Central memory CD8-positive, alpha-beta T cell (primary cell): ENCODE data around the gene SCUBE1.

ENCODE experiments used
- ATAC-seq: fragments of 150-1000 bp; cut with Tn5 transposase; replicated peaks from 2 replicates; pipeline ENCODE4 v1.10.0; 2022; ENCODE audit warnings: mild to moderate bottlenecking, moderate FRiP score, moderate number of reproducible peaks; ENCODE audit not compliant: poor library complexity, severe bottlenecking; ENCODE audit errors: extremely low read depth
- DNase-seq, 2 donors: peaks; one replicate each; pipeline ENCODE4 v3.0.0; 2021; ENCODE audit warnings: low spot score in 2 of 2
- H3K27ac Mint-ChIP-seq: one replicate; pipeline ENCODE4 v1.8.0; 2022; ENCODE audit warnings: low read depth, mild to moderate bottlenecking, moderate library complexity, mixed read lengths
- H3K27me3 Mint-ChIP-seq: one replicate; pipeline ENCODE4 v1.8.0; 2022; ENCODE audit warnings: mixed read lengths
- H3K36me3 Mint-ChIP-seq: one replicate; pipeline ENCODE4 v1.8.0; 2022; ENCODE audit warnings: mild to moderate bottlenecking, moderate library complexity, mixed read lengths; ENCODE audit not compliant: insufficient read depth
- H3K4me1 Mint-ChIP-seq: one replicate; pipeline ENCODE4 v1.8.0; 2022; ENCODE audit warnings: mixed read lengths
- H3K4me3 Mint-ChIP-seq: one replicate; pipeline ENCODE4 v1.8.0; 2022; ENCODE audit warnings: mild to moderate bottlenecking, moderate library complexity, mixed read lengths
- H3K9me3 Mint-ChIP-seq: one replicate; pipeline ENCODE4 v1.8.0; 2022; ENCODE audit warnings: mixed read lengths

SCUBE1 gene

DNA sequence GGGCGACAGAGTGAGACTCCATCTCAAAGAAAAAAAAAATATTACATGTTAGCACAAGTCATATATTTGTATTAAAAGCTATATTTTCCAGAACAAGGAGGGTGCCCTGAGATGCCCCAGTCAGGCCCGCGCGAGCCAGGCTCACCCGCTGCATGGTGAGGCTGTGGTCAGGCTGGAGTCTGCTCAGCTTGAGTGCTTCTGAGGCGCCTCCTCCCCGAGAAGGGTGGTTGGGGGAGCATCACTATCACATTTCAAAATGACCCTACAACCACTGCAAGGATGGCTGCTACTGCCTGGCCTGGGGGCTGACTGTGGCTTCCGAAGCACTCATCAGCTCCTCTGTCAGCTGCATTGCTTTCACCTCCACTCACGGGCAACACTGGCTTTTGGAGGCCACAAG, 77.1 kb downstream of the SCUBE1 start:
- H3K27ac Mint-ChIP-seq, result no peak overlapping the region
- H3K36me3 Mint-ChIP-seq, result peaks cover 7% of the 10 kb centered on the region
- H3K4me1 Mint-ChIP-seq, result peaks cover 32% of the 10 kb centered on the region
- no peaks in the 10 kb centered on the region for H3K27me3 Mint-ChIP-seq
- H3K4me3 Mint-ChIP-seq, result no peak overlapping the region
- no peak for ATAC-seq
- no peaks in the 10 kb centered on the region for H3K9me3 Mint-ChIP-seq
- no peak for DNase-seq

DNA sequence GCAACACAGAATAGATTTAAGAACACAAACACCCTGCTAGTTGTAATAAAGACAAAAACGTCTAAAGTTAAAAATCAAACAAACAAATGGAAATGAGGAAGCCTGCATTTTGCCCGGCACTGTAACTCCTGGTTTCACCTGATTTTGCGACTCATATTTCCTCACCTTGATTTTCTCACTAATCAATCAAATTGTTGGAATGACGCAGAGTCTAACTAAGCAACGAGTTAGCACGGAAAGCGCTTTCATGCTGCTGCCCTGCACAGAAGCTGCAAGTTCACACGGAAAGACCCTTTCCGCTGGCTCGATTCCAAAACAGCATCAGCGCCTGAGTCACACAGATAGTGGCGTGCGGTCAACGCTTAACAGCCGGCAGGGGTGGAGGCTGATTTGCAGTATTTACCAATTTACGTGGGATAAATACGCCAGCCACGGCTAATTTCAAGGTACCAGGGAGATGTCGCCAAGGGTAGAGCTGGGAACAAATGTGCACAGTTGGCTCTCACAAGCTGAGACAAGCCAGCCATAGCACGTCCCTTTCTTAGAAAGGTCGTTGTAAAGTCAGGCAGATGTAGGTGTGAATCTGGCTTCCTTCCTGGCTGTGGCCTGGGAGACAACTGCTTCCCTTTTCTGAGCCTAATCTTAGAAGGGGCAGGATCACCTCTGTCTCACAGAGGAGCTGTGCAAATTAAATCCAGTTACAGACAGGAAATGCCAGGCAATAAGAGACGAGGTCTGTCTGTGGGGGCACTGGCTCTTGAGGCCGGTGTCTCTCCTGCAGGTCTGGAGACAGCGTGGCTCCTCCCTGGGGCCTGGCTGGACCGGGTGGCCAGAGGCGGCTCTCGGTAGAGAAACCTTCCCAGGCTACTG, 79.3 kb downstream of the SCUBE1 start:
- Mint-ChIP-seq H3K36me3 (peaks cover 7% of the 10 kb centered on the region), H3K4me3 (peak overlapping the region; percentile 78), H3K4me1 (peaks cover 32% of the 10 kb centered on the region), H3K27me3 (no peaks in the 10 kb centered on the region), H3K9me3 (no peaks in the 10 kb centered on the region), H3K27ac (peak overlapping the region; percentile 98)
- DNase-seq (peak; percentile 69 to 86), ATAC-seq (peak; percentile 85)

DNA sequence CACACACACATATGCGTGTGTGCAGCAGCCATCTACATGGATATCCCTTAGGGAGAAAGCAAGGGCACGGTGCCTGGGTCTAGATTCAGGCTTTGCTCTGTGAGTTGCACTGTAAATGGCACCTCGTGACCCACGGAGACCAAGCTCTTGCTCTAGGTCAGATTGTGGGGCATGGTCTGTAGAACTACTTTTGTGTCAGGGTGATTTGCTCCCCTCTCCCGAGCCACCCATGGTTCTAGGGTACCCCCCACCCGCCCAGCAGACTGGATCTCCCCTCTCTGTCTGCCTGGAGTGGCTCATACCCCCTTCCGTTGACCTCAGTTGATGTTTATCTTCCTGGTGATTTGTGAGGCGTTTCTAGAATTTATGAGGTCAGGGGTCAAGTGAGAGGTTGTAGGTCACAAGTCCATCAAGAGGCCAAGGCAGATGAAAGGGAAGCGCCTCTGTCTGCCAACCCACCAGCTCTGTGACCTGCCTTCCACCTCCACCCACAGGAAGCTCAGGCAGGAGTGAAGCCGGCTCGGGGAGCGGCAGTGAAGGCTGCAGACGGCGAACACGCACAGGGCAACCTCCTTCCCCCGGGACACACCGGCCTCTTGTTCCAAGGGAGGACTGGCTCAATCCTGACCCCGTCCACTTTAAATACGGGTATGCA, 80.1 kb downstream of the SCUBE1 start:
- peak overlapping the region; percentile 98 for H3K27ac Mint-ChIP-seq
- no peaks in the 10 kb centered on the region for H3K27me3 Mint-ChIP-seq
- peak; percentile 51 to 56 for DNase-seq
- H3K4me3 Mint-ChIP-seq, result peak overlapping the region; percentile 78
- peak; percentile 66 for ATAC-seq
- H3K36me3 Mint-ChIP-seq, result peaks cover 7% of the 10 kb centered on the region
- peaks cover 32% of the 10 kb centered on the region for H3K4me1 Mint-ChIP-seq
- no peaks in the 10 kb centered on the region for H3K9me3 Mint-ChIP-seq

DNA sequence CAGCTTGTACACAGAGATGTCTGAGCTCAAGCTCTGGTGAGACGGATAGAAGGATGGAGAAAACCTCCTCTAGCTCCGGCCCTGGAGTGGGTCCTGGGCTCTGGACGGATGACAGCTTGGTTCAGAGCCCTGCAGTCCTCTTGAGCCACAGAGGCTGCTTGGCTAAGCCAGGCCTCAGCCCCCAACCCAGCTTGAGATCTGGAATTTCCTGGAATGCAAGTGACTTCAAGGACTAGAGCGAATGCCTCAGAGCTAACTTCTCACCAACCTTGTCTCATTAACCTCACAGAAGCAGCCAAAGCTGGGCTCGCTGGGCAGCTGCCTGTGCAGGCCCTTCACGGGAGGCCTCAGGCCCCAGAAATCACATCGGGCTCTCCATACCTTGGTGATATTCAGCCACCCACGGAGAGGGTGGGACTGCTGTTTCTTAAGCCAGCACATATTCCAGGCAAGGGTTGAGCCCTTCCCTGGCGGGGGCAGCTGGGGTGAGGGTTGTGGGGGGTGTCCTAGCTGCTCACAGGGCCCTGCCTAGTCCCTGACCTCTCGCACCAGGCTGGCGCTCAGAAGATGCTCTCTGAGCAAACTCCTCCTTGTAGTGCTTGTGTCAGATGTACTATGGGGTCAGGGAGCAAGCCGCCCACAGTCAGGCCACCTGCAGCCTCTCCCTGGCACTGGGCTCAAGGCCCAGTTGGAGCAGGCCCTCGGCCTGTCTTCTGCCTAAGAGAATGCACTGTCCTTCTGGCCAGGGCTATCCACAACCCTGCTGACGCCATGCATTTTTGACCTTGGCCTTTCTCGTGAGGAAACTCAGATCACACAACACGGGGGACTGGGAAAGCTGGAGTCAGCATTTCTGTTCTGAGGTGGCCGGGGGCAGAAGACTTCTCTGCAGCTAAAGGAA, 82.6 kb downstream of the SCUBE1 start:
- Mint-ChIP-seq H3K27me3 (peaks cover 13% of the 10 kb centered on the region), H3K27ac (no peak overlapping the region), H3K9me3 (no peaks in the 10 kb centered on the region), H3K4me1 (peaks cover 47% of the 10 kb centered on the region), H3K4me3 (no peak overlapping the region), H3K36me3 (peaks cover 7% of the 10 kb centered on the region)
- ATAC-seq (no peak), DNase-seq (no peak)

DNA sequence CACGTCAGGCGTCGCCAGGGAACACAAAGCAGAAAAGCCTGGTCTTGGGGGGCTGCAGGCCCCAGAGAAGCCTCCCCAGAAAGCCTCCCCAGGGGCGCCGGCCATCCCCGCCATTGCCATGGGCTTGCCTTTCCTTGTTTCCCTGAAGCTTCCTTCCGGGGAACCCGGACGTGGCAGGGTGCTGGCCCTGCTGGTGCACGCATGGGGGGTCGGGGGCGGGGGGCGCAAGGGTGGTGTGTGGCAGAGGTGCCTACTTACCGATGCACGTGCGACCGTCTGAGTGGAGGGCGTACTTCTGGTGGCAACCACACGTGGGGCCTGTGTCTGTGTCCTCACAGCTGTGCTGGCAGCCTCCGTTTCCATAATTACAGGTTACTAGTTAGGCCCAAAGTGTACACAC, 85.2 kb downstream of the SCUBE1 start:
- Mint-ChIP-seq H3K4me3 (no peak overlapping the region), H3K4me1 (peaks cover 21% of the 10 kb centered on the region), H3K36me3 (no peaks in the 10 kb centered on the region), H3K27me3 (peaks cover 13% of the 10 kb centered on the region), H3K9me3 (no peaks in the 10 kb centered on the region), H3K27ac (no peak overlapping the region)
- DNase-seq, result no peak
- no peak for ATAC-seq

DNA sequence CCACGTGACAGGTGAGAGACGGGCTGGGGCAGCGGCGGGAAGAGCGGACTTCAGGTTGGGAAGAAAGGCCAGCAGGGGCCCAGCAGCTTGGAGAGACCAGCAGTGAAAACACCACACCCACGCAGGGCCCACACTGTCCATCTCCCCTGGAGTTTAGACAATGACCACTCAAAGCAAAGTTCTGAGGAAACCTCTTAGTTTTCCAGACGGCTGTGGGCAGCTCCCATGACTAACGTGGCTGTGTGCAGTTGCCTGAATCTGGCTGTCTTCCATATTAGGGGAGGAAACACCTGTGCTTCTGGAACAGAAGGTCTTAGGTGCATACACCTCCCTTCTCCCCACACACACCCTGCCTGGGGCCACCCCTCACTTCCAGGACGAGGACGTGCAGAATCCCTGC, 85.6 kb downstream of the SCUBE1 start:
- DNase-seq (no peak), ATAC-seq (no peak)
- Mint-ChIP-seq H3K36me3 (no peaks in the 10 kb centered on the region), H3K4me3 (no peak overlapping the region), H3K27ac (peak overlapping the region; percentile 4), H3K4me1 (peaks cover 17% of the 10 kb centered on the region), H3K9me3 (no peaks in the 10 kb centered on the region), H3K27me3 (peaks cover 13% of the 10 kb centered on the region)

DNA sequence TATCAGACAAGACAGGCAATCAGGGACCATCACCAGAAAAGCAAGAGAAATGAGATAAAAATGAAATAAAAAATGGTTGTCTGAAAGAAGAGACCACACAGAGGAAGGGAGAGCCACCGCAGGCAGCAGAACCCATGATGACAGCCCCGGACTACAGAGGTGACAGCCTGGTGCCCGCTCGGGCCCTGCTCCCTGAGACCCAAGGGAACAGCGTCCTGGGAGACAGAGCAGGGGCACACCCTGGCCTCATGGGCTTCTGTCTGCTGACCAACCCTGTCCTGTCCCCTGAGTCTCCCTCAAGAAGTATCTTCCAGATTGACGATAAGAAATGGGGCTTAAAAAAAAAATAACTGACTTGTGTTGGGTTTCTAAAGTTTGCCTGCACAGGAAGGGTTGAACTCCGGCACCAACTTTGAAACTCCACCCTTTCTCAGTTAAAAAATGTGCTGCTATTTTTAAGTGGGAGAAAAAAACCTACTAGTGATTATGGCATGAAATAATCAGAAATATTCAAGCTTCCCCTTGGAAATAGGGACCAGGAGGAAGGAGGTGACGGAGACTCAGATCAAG, 86.1 kb downstream of the SCUBE1 start:
- Mint-ChIP-seq H3K4me3 (no peak overlapping the region), H3K27ac (peak overlapping the region; percentile 4), H3K9me3 (no peaks in the 10 kb centered on the region), H3K4me1 (peaks cover 15% of the 10 kb centered on the region), H3K27me3 (peaks cover 13% of the 10 kb centered on the region), H3K36me3 (no peaks in the 10 kb centered on the region)
- ATAC-seq (no peak), DNase-seq (no peak)

DNA sequence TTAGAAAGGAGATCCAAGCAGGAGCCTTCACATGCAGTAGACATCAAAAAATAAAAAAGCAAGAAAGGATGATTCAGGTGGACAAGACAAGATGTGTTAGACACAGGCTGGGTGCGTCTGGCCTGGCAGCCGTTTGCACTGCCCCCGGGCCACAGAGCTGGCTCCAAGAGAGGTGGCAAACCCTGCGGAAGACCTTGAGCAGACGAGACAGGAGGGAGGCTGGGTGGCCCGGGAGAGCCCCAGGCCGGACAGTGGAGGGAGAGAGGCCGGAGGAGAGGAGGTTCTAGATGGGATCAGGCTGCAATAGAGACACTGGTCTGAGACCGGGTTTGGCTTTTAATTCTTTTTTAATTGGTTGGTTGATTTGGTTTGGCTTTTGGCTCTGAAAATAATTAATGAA, 86.6 kb downstream of the SCUBE1 start:
- Mint-ChIP-seq H3K36me3 (no peaks in the 10 kb centered on the region), H3K27ac (peak overlapping the region; percentile 4), H3K9me3 (no peaks in the 10 kb centered on the region), H3K4me1 (peaks cover 15% of the 10 kb centered on the region), H3K4me3 (no peak overlapping the region), H3K27me3 (peaks cover 13% of the 10 kb centered on the region)
- DNase-seq, result no peak
- ATAC-seq, result no peak

DNA sequence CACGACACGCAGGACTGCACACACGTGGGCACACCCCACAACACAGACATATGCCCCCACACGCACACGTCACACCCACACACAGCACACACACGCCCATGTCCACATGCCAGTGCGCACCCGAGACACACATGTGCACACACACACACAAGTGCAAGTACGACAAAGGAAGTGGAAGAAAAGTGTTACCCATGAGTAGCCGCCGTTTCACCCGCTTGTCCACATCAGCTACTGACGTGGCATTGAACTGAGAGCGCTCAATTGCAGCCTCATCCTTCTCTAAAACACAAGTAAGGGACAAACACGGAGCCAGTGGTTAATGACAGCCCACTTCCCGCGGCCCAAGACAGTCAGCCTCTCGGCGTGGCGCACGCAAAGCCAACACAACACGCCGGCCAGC, 87.9 kb downstream of the SCUBE1 start:
- Mint-ChIP-seq H3K27ac (no peak overlapping the region), H3K9me3 (no peaks in the 10 kb centered on the region), H3K4me1 (peaks cover 15% of the 10 kb centered on the region), H3K27me3 (peaks cover 13% of the 10 kb centered on the region), H3K36me3 (no peaks in the 10 kb centered on the region), H3K4me3 (no peak overlapping the region)
- DNase-seq (no peak), ATAC-seq (no peak)

DNA sequence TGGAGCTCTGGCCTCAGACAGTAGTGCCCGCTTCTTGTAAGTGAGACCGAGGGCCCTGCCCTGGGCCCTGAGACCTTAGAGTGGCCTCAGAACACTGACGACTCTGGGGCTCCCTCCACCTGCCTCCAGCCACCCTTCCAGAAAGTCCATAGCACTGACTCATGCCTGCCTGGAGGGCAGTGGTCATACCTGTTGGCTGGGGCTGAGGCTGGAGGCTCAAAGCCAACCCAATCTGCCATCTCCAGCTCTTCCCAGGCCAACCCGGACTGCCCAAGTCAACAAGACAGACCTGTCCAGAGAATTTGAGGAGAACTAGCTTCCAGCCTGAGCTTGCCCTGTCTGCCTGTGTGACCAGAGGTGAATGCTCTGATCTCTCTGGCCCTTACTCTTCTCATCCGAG, 89.3 kb downstream of the SCUBE1 start:
- H3K4me1 Mint-ChIP-seq, result peaks cover 15% of the 10 kb centered on the region
- ATAC-seq, result no peak
- H3K27ac Mint-ChIP-seq, result no peak overlapping the region
- H3K4me3 Mint-ChIP-seq, result no peak overlapping the region
- peaks cover 13% of the 10 kb centered on the region for H3K27me3 Mint-ChIP-seq
- no peak for DNase-seq
- no peaks in the 10 kb centered on the region for H3K9me3 Mint-ChIP-seq
- H3K36me3 Mint-ChIP-seq, result no peaks in the 10 kb centered on the region

DNA sequence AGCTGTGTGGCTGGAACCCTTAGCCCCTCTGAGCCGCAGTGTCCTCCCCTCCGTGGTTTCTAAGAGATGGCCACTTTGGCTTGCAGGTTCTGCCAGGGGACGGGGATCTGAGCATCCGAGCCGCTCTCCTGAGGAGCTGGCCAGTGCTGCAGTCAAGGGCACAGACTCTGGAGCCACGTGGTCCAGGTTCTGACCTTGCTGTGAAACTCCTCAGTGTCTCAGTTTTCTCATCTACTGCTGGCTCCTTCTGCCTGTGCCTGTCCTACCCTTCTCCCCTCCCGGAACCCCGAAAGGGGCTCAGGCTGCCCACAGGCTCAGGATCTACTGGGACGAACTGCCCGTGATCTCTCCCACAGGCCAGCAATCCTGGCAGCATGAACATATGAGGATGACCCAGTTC, 90.9 kb downstream of the SCUBE1 start:
- Mint-ChIP-seq H3K4me1 (peaks cover 15% of the 10 kb centered on the region), H3K27me3 (peaks cover 13% of the 10 kb centered on the region), H3K4me3 (no peak overlapping the region), H3K9me3 (no peaks in the 10 kb centered on the region), H3K27ac (no peak overlapping the region), H3K36me3 (no peaks in the 10 kb centered on the region)
- ATAC-seq (no peak), DNase-seq (no peak)

DNA sequence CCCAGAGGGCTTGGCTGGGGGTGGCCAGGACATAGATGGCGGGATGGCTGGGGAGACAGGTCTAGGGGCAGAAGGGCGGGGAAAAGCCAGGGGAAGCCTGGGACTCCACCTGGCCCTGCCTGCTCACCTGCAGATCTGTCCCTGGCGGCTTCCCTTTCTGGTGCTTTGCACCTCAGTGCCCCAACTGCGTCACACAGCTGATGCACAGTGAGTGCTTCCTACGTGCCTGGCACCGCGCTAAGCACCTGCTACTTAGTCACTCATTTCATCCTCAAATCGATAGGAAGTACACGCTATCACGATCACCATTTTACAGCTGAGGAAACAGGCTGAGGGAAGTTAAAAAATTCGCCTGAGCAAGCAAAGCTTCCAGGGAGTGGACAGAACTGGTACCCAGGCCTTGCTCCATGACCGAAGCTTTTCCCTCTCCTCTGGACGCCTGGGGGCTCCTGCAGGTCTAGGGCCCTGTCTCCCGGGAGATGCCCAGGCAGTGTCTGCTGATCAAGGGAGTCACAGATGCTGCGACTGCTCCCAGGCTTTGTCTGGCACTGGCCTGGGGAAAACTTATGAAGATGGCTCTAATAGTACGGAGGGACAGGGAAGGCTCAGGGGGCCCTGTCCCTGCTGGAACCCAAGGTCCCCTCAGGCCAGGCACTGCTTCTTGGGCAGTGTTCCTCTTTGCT, 93.2 kb downstream of the SCUBE1 start:
- no peaks in the 10 kb centered on the region for H3K36me3 Mint-ChIP-seq
- no peak overlapping the region for H3K4me3 Mint-ChIP-seq
- H3K4me1 Mint-ChIP-seq, result no peaks in the 10 kb centered on the region
- no peaks in the 10 kb centered on the region for H3K27me3 Mint-ChIP-seq
- ATAC-seq (no peak), DNase-seq (no peak)
- no peaks in the 10 kb centered on the region for H3K9me3 Mint-ChIP-seq
- H3K27ac Mint-ChIP-seq, result no peak overlapping the region
